Ammon's horn (tissue), 1 donor: ENCODE measurements around the gene ZNF445.
"Not testable (repeated sequence)": the region's sequence is repeated elsewhere in the genome, so short reads cannot be mapped to it uniquely, and the experiment has no call there.

ENCODE experiments used
- DNase-seq: peaks from one replicate; pipeline ENCODE4 v3.0.0-alpha.2; 2016; ENCODE audit warnings: low spot score

ZNF445 gene

GRCh38 chr3:44434834-44435510 is 42.5 kb downstream of the ZNF445 start:
- DNase-seq, result no peak

DNA sequence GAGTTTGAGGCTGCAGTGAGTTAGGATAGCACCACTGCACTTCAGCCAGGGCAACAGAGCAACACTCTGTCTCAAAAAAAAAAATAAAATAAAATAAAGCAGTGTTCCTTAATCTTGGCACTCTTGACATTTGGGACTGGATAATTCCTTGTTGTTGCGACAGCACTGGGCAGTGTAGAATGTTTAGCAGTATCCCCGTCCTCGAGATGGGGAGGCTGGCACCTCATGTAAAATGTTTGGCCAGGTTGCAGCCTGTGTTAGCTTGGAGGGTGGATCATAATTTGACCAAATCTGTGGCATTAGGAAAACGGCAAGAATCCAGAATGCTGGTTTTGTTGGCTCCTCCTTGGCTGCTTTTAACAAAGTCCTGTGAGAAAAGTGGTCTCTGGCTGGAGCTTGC is 47.0 kb downstream of the ZNF445 start:
- DNase-seq, result no peak

- no peak for DNase-seq
These were observed 48.0 kb downstream of the ZNF445 start for GRCh38 chr3:44429459-44429858.

DNA sequence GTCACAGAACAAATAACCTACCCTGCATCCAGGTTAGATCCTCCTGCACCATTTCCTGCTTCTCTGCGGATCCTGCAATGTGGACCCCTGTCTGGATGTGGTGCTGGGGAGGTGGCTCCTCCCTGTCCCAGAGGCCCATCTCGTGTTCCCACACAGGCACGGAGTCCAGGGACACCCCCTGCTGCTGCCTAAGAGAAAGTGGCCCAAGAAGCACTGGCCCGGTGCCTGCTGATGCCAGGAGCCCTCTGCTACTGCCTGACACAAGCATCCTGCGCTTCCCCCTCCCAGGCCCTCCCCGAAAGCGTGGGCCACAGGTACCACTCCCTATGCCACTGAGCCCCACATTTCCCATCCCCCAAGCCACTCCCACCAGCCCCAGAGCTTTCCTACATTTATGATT is 48.6 kb downstream of the ZNF445 start:
- DNase-seq, result no peak

DNA sequence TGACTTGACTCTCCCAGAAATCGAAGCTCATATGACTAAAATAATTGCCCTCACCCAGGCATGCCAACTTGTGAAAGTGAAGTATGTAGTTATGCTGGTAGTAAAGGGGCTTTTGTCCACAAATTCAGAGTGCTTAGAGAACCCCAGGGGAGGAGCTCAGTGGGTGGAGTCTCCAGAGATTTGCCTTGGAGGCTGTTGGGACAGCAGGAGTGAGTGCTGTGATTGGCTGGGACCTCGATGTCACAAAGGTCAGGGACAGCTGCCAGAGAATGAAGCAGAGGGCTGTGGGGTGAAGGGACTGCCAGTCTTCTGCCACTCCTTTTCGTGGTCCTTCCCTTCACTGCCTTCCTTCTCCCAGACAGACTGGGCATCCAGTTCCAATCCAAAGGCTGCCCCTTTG is 49.8 kb downstream of the ZNF445 start:
- DNase-seq, result no peak

DNA sequence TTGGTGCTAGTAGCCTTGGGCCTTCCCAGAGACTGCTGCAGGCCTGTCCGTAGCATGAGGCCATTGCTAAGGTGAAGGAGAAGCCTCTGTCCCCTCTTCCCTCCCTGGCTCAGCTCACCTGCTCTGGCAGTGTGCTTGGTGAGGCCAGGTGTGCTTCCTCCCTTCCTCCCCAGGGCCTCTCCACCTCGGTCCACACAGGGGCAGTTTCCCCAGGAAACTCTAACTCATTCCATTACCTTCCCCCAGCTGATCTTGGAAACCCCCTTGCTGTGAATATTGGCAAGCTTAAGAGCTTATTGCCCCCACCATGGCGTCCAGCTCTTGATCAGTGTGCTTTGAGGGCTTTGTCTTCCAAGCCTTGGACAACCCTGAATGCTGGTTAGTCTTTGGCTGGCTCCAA is 52.7 kb downstream of the ZNF445 start:
- DNase-seq, result no peak

DNA sequence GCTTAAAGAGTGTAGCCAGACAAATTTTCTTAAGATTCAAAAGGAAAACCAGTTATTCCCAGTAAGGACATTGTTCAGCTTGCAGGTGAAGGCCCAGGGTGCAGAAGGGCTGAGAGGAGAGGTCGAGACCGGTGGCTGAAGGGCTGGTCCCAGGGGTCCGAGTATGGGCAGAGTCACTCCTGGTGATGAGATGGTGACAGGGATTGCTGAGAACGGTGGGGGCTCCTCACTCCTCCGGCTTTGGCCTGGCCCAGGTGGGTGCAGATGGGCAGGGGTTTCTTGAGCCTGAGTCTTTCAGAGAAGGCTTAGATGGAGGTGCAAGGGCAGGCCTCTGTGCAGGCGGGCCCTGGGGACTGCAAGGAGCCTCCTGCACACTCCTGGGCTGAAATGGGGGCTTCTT is 56.2 kb downstream of the ZNF445 start:
- DNase-seq, result no peak

- no peak for DNase-seq
These were observed 56.8 kb downstream of the ZNF445 start for GRCh38 chr3:44420676-44421075.

- no peak for DNase-seq
These were observed 57.4 kb downstream of the ZNF445 start for GRCh38 chr3:44419923-44420650.

- no peak for DNase-seq
These were observed 58.2 kb downstream of the ZNF445 start for GRCh38 chr3:44419116-44419922.

DNA sequence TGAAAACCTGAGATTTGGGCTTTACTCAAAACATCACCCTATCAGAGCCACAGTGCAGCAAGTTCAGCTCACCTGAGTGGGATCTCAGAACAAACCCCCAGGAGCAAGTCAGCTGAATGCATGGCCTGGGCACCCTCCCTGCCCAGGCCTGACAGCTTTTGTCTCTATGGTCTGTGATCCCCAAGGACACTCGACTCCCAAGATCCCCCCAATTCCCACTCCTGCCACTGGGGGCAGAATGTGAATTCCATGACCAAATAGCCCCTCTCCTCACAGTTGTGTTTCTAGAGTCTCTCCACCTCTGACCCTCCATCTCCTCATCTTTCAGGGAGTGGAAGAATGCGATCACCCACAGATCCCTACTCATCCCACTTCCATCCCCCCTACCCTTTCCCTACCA is 58.9 kb downstream of the ZNF445 start:
- DNase-seq, result no peak

GRCh38 chr3:44418118-44418517 is 59.4 kb downstream of the ZNF445 start:
- DNase-seq, result not testable (repeated sequence)

GRCh38 chr3:44416031-44417030 is 61.1 kb downstream of the ZNF445 start:
- no peak for DNase-seq

DNA sequence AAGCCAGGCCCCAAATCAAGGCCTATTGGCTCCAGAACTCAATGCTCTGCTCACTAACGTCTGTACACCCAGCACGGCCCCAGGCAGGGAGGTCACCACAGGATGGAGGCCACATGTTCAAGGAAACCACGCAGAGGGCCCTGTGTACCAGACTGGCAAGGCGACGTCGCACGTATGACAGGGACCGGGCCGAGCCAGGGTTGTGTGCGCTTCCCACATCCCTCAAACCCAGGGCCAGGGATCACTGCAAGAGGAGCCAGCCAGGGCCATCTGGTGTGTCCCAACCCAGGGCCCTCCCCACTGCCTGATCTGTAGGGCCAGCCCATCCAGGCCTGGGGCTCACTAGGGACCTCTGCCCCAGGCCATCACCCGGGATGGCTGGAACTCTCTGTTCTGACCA is 62.0 kb downstream of the ZNF445 start:
- DNase-seq, result no peak

- no peak for DNase-seq
These were observed 62.9 kb downstream of the ZNF445 start for GRCh38 chr3:44414517-44415090.

GRCh38 chr3:44412365-44412764 is 65.1 kb downstream of the ZNF445 start:
- DNase-seq, result no peak

GRCh38 chr3:44411031-44411645 is 66.3 kb downstream of the ZNF445 start:
- DNase-seq, result no peak

- no peak for DNase-seq
These were observed 67.6 kb downstream of the ZNF445 start for GRCh38 chr3:44409640-44410410.

DNA sequence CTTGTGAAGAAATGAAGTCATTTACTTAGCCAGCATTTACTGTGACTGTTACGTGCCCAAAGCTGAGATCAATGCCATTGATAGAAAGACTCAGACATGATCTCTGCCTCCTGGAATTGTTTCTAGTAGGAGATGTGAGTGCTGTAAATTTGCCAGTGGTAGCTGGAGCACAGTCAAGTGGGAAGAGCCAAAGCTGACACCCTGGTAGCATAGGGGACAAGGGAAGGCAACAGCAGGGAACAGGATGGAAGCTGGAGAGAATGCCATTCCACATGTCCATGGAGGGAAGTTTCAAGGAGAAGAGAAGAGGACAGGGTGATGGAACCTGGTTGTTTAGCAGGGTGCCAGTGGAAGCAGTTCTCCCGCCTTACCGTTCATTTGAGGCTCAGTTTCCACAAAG is 74.9 kb downstream of the ZNF445 start:
- DNase-seq, result no peak

DNA sequence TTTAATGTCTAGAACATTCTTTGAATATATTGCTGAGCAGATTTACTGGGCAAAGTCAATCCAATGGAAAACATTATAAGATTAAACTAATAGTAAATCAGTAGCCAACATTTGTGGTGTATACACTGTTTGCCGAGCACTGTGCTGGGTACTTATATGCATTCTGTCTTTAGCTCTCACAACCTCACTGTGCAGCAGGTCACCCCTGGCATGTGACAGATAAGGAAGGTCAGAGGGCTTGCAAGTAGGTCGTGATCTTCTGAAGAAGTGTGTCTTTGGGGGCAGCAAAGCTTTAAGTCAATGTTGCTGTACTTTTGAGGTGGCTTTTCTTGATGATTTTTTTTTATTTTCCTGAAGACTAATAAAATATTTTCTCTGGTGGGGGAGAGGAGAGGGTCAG is 76.7 kb downstream of the ZNF445 start:
- DNase-seq, result no peak
